OCI-LY3 (cell line): Measurements from ENCODE around the gene NPHS1.

Experiments used
- H2AFZ ChIP-seq: fragments of 200-600, 300-600 bp; shearing (Covaris generic); 2 replicates; pipeline ENCODE4 v1.6.0; 2014; ENCODE audit warnings: antibody characterized with exemption, low read depth, low read length
- H3K27ac ChIP-seq: fragments of 200-600, 300-600 bp; sonication (generic); 2 replicates; pipeline ENCODE4 v1.5.1; 2014; ENCODE audit warnings: mild to moderate bottlenecking, low read length, moderate library complexity, mixed read lengths
- H3K27me3 ChIP-seq: fragments of 200-600, 300-600 bp; sonication (generic); 2 replicates; pipeline ENCODE4 v1.6.1; 2014; ENCODE audit warnings: low read depth, low read length, mixed read lengths
- H3K36me3 ChIP-seq: fragments of 200-600, 300-600 bp; sonication (generic); replicated peaks from 2 replicates; pipeline ENCODE3; 2014; ENCODE audit warnings: low read depth, low read length, mixed read lengths
- H3K4me1 ChIP-seq: fragments of 300-600, 200-600 bp; sonication (generic); 2 replicates; pipeline ENCODE4 v1.6.1; 2014; ENCODE audit warnings: low read length, mixed read lengths
- H3K4me2 ChIP-seq: fragments of 200-600, 300-600 bp; sonication (generic); 2 replicates; pipeline ENCODE4 v1.6.1; 2014; ENCODE audit warnings: low read length, mixed read lengths
- H3K4me3 ChIP-seq: fragments of 300-600, 200-600 bp; sonication (generic); 2 replicates; pipeline ENCODE4 v1.5.1; 2014; ENCODE audit warnings: antibody characterized with exemption, mild to moderate bottlenecking, low read length, moderate library complexity
- H3K79me2 ChIP-seq: fragments of 300-600, 200-600 bp; shearing (Covaris generic); 2 replicates; pipeline ENCODE4 v1.6.1; 2014; ENCODE audit warnings: mild to moderate bottlenecking, low read length, mixed read lengths
- H3K9ac ChIP-seq: fragments of 300-600, 200-600 bp; shearing (Covaris generic); 2 replicates; pipeline ENCODE4 v1.6.0; 2014; ENCODE audit warnings: mild to moderate bottlenecking, low read length, moderate library complexity
- H3K9me3 ChIP-seq: fragments of 200-600, 300-600 bp; shearing (Covaris generic); 2 replicates; pipeline ENCODE4 v1.6.1; 2014; ENCODE audit warnings: low read length, mixed read lengths; ENCODE audit not compliant: insufficient read depth
- H4K20me1 ChIP-seq: fragments of 200-600, 300-600 bp; sonication (generic); 2 replicates; pipeline ENCODE4 v1.6.1; 2016; ENCODE audit warnings: low read length, mixed read lengths; ENCODE audit not compliant: insufficient read depth
- EZH2phosphoT487 ChIP-seq: fragments of 200-600 bp; shearing (Covaris generic); IDR thresholded peaks from 2 replicates; pipeline ENCODE4 v1.6.1; 2018; ENCODE audit warnings: antibody characterized with exemption, mixed run types, low read depth
- TF ChIP-seq, protein P1 (sequence below): fragments of 200-600, 300-600 bp; sonication (generic); IDR thresholded peaks from 2 replicates; pipeline ENCODE4 v1.5.1; 2014; ENCODE audit warnings: antibody characterized with exemption, low read length, low read depth

NPHS1 gene

DNA sequence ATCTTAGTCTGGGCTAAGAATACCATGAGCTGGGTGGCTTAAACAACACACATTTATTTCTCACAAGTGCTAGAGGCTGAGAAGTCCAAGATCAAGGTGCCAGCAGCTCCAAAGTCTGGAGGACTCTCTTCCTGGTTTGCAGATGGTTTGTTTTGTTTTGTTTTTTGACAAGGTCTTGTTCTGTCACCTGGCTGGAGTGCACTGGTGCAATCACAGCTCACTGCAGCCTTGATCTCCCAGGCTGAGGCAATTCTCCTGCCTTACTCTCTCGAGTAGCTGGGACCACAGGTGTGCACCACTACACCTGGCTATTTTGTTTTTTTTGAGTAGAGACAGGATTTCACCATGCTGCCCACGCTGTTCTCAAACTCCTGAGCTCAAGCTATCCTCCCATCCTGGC, 31.6 kb upstream of the NPHS1 start:
- Histone ChIP-seq H2AFZ (no peak overlapping the region), H3K4me2 (no peak overlapping the region), H3K36me3 (peaks cover 20% of the 10 kb centered on the region), H3K27ac (no peak overlapping the region), H4K20me1 (no peaks in the 10 kb centered on the region), H3K4me3 (no peak overlapping the region), H3K4me1 (no peaks in the 10 kb centered on the region), H3K27me3 (no peaks in the 10 kb centered on the region), H3K9me3 (no peaks in the 10 kb centered on the region), H3K9ac (no peak overlapping the region), H3K79me2 (no peaks in the 10 kb centered on the region)
- no peak for TF ChIP-seq EZH2phosphoT487
- TF ChIP-seq, protein P1, sequence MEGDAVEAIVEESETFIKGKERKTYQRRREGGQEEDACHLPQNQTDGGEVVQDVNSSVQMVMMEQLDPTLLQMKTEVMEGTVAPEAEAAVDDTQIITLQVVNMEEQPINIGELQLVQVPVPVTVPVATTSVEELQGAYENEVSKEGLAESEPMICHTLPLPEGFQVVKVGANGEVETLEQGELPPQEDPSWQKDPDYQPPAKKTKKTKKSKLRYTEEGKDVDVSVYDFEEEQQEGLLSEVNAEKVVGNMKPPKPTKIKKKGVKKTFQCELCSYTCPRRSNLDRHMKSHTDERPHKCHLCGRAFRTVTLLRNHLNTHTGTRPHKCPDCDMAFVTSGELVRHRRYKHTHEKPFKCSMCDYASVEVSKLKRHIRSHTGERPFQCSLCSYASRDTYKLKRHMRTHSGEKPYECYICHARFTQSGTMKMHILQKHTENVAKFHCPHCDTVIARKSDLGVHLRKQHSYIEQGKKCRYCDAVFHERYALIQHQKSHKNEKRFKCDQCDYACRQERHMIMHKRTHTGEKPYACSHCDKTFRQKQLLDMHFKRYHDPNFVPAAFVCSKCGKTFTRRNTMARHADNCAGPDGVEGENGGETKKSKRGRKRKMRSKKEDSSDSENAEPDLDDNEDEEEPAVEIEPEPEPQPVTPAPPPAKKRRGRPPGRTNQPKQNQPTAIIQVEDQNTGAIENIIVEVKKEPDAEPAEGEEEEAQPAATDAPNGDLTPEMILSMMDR, result no peak

DNA sequence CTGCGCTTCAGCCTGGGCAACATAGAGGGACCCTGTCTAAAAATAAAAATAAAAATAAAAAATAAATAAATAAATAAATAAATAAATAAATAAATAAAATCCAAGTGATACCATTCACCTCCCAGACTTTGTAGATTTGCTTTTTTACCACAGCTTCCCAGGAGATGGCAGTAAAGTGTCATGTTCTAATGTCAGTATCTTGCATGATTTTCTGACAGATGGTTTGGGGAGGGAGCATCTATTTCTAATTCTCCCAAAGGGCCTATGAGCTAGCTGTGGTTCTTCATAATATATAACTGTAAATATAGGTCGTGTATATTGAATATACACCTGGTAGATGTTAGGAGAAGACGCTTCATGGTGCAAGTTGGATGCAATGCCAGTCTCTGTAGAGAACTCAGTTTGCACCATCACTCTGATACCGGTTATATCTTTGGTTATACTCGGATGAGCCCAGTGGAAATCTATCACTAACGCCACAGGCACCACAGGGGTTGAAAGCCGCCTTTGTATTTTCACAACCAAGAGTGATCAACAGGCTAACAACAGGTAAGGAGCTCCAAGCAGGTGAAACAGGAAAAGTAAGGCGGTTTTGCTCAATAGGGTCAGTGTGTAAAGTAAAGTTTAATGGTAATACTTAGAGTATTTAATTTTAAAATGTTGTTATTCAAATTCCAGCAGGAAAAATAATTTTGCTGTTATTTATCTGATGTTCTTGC, 30.0 kb upstream of the NPHS1 start:
- H2AFZ ChIP-seq, result no peak overlapping the region
- TF ChIP-seq EZH2phosphoT487, result no peak
- TF ChIP-seq, protein P1, result peak; percentile 66
- H4K20me1 ChIP-seq, result no peaks in the 10 kb centered on the region
- no peaks in the 10 kb centered on the region for H3K9me3 ChIP-seq
- peaks cover 6% of the 10 kb centered on the region for H3K36me3 ChIP-seq
- H3K4me2 ChIP-seq, result peak overlapping the region; percentile 5; the same call in 1 of the 2 replicates
- H3K9ac ChIP-seq, result no peak overlapping the region
- H3K79me2 ChIP-seq, result no peaks in the 10 kb centered on the region
- H3K4me1 ChIP-seq, result no peaks in the 10 kb centered on the region
- no peak overlapping the region for H3K27ac ChIP-seq
- H3K27me3 ChIP-seq, result no peaks in the 10 kb centered on the region
- H3K4me3 ChIP-seq, result no peak overlapping the region

DNA sequence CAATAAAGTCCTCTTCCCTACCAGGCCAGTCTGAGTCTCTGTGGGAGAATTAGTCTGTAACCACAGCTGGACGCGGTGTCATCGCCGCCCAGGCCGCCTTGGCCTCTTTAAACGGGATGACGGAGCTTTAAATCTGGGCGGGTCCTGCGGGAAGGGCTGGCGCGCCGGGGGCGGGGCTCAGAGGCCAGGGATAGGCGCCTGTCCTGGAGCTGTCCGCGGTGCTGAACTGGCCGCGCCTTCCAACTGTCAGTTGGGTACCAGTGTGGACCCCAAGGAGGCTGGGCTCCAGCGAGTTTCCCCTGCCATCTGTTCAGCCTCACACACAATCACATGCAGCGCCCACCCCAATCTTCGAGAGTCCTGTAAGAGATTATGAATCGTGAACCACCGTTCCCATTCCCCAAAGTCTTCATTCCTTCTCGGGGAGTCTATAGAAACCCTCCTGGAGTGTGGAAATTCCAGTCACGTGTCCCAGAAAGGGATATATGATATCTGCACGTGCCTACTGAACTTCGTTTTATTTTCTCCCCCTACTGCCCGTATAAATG, 27.5 kb upstream of the NPHS1 start:
- TF ChIP-seq EZH2phosphoT487, result no peak
- TF ChIP-seq, protein P1, result no peak
- Histone ChIP-seq H3K9me3 (no peaks in the 10 kb centered on the region), H3K4me1 (no peaks in the 10 kb centered on the region), H3K4me2 (no peak overlapping the region), H3K27ac (no peak overlapping the region), H4K20me1 (no peaks in the 10 kb centered on the region), H3K9ac (no peak overlapping the region), H3K79me2 (no peaks in the 10 kb centered on the region), H3K4me3 (no peak overlapping the region), H3K36me3 (no peaks in the 10 kb centered on the region), H2AFZ (no peak overlapping the region), H3K27me3 (no peaks in the 10 kb centered on the region)

DNA sequence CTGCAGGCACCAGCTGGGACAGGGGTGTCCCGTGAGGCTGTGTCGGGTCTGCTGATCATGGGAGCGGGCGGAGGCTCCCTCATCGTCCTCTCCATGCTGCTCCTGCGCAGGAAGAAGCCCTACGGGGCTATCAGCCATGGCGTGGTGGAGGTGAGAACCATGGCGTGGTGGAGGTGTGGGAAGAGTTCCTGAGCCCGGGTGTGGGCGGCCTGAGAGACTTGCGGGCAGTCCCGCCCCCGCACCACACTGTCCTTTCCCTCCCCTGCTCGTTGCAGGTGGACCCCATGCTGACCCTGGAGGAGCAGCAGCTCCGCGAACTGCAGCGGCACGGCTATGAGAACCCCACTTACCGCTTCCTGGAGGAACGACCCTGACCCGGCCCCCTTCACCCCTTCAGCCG, 26.8 kb upstream of the NPHS1 start:
- Histone ChIP-seq H3K4me1 (no peaks in the 10 kb centered on the region), H3K36me3 (no peaks in the 10 kb centered on the region), H3K27me3 (no peaks in the 10 kb centered on the region), H3K9ac (no peak overlapping the region), H4K20me1 (no peaks in the 10 kb centered on the region), H3K27ac (no peak overlapping the region), H3K79me2 (no peaks in the 10 kb centered on the region), H3K4me2 (no peak overlapping the region), H3K9me3 (no peaks in the 10 kb centered on the region), H3K4me3 (no peak overlapping the region), H2AFZ (no peak overlapping the region)
- TF ChIP-seq, protein P1, result no peak
- no peak for TF ChIP-seq EZH2phosphoT487
